Endothelial cell of umbilical vein (primary cell): ENCODE data around the gene MSMB. TPM values are rescaled to one million over a fixed set of nuclear protein-coding genes. Genes with fewer than 3 reads are reported as not detected.

ENCODE experiments used
- BruUV-seq: library from RNA; stranded (reverse); fragments of 400-500 nt; replicated peaks from 2 replicates; lab custom pipeline; 2021; lab: Mats Ljungman, UMichigan
- CTCF ChIA-PET: fragments of 300-600, 350-600 bp; sonication (Branson Sonifier 250); formaldehyde crosslinking; loops from one replicate; lab custom pipeline; 2021; ENCODE audit warnings: antibody characterized with exemption, inconsistent platforms; lab: Charles Lee
- POLR2A ChIA-PET: fragments of 300-600, 350-600 bp; sonication (Branson Sonifier 250); formaldehyde crosslinking; loops from one replicate; lab custom pipeline; 2021; ENCODE audit warnings: antibody characterized with exemption, inconsistent platforms; lab: Charles Lee
- DNase-seq: peaks from one replicate; pipeline ENCODE4 v3.0.0-alpha.2; 2011; ENCODE audit warnings: low read depth, low spot score
- FAIRE-seq: peaks from 2 replicates; lab custom pipeline; 2011; peaks lifted over from hg19 to GRCh38; lab: Jason Lieb, UNC
- H2AFZ ChIP-seq: 2 replicates; pipeline ENCODE4 v1.6.0; 2012; ENCODE audit warnings: low read depth, low read length, control low read depth, inconsistent platforms
- H3K27ac ChIP-seq: 2 replicates; pipeline ENCODE4 v1.5.1; 2011; ENCODE audit warnings: low read depth, mild to moderate bottlenecking, control low read depth, low read length, moderate library complexity; ENCODE audit not compliant: insufficient read depth
- H3K27me3 ChIP-seq, 2 experiments: 2 replicates each; pipeline versions ENCODE4 v1.6.0 to v1.6.1; 2011; ENCODE audit warnings: low read length in 2 of 2, mixed read lengths in 1 of 2; ENCODE audit not compliant: control insufficient read depth in 2 of 2, insufficient read depth in 2 of 2
- H3K36me3 ChIP-seq, 2 experiments: 2 replicates in 1 of 2; 3 replicates in 1 of 2; pipeline ENCODE4 v1.5.1; 2011; ENCODE audit warnings: low read length in 2 of 2, mild to moderate bottlenecking in 1 of 2, moderate library complexity in 1 of 2; ENCODE audit not compliant: control insufficient read depth in 2 of 2, insufficient read depth in 2 of 2; ENCODE audit errors: extremely low read depth in 1 of 2
- H3K4me1 ChIP-seq: 3 replicates; pipeline ENCODE4 v1.5.1; 2011; ENCODE audit warnings: mild to moderate bottlenecking, low read length; ENCODE audit not compliant: control insufficient read depth, insufficient read depth; ENCODE audit errors: extremely low read depth
- H3K4me2 ChIP-seq: 2 replicates; pipeline ENCODE4 v1.6.1; 2011; ENCODE audit warnings: low read length, control low read depth, mixed read lengths; ENCODE audit not compliant: insufficient read depth
- H3K4me3 ChIP-seq, 3 experiments: fragments of 200-600 bp in 1 of 3; sonication (generic), shearing (Covaris generic) in 1 of 3; replicated peaks in 1 of 3; 2 replicates each; pipeline ENCODE4 v1.5.1; 2011 to 2016; ENCODE audit warnings: control low read depth in 3 of 3, low read length in 3 of 3, mild to moderate bottlenecking in 2 of 3, inconsistent platforms in 1 of 3, low read depth in 1 of 3, moderate library complexity in 1 of 3; ENCODE audit not compliant: insufficient read depth in 1 of 3
- H3K79me2 ChIP-seq: 2 replicates; pipeline ENCODE4 v1.6.0; 2012; ENCODE audit warnings: low read length, inconsistent platforms; ENCODE audit not compliant: control insufficient read depth, insufficient read depth
- H3K9ac ChIP-seq: replicated peaks from 2 replicates; pipeline ENCODE3; 2011; ENCODE audit warnings: low read length, control low read depth; ENCODE audit not compliant: insufficient read depth; ENCODE audit errors: extremely low read depth
- H3K9me1 ChIP-seq: replicated peaks from 3 replicates; pipeline ENCODE4 v1.6.0; 2011; ENCODE audit warnings: mild to moderate bottlenecking, low read length; ENCODE audit not compliant: control insufficient read depth, insufficient read depth; ENCODE audit errors: extremely low read depth
- H3K9me3 ChIP-seq: replicated peaks from 2 replicates; pipeline ENCODE4 v1.5.1; 2012; ENCODE audit warnings: low read length, inconsistent platforms; ENCODE audit not compliant: control insufficient read depth, insufficient read depth
- H4K20me1 ChIP-seq: replicated peaks from 2 replicates; pipeline ENCODE3; 2011; ENCODE audit warnings: mild to moderate bottlenecking, low read length; ENCODE audit not compliant: control insufficient read depth, insufficient read depth; ENCODE audit errors: extremely low read depth
- CTCF ChIP-seq, 2 donors: IDR thresholded peaks; 1 replicate in 1 of 2; 2 replicates in 1 of 2; pipeline ENCODE4 v1.5.1; 2011; ENCODE audit warnings: low read length in 2 of 2, mild to moderate bottlenecking in 2 of 2, moderate library complexity in 2 of 2, control low read depth in 1 of 2, inconsistent platforms in 1 of 2, low read depth in 1 of 2; ENCODE audit not compliant: insufficient read depth in 1 of 2; ENCODE audit errors: extremely low read depth in 1 of 2
- EZH2 ChIP-seq: IDR thresholded peaks from 2 replicates; pipeline ENCODE4 v1.6.1; 2012; ENCODE audit warnings: borderline replicate concordance, low read depth, mild to moderate bottlenecking, moderate library complexity, low read length, inconsistent platforms; ENCODE audit not compliant: severe bottlenecking
- FOS ChIP-seq: IDR thresholded peaks from 2 replicates; pipeline ENCODE4 v1.6.1; 2011; ENCODE audit warnings: mild to moderate bottlenecking, low read length, moderate library complexity, borderline replicate concordance; ENCODE audit not compliant: insufficient read depth
- GATA2 ChIP-seq: IDR thresholded peaks from 2 replicates; pipeline ENCODE4 v1.7.0; 2011; ENCODE audit warnings: low read depth, mild to moderate bottlenecking, moderate library complexity, mixed read lengths, low read length; ENCODE audit not compliant: insufficient read length, insufficient read depth
- MAX ChIP-seq: IDR thresholded peaks from 2 replicates; pipeline ENCODE4 v1.6.1; 2011; ENCODE audit not compliant: insufficient read depth, insufficient read length
- POLR2A ChIP-seq: IDR thresholded peaks from 2 replicates; pipeline ENCODE4 v1.6.1; 2012; ENCODE audit warnings: low read depth, mild to moderate bottlenecking, control low read depth, low read length
- dilution Hi-C: fragments of 300-500 bp; cut with MboI; formaldehyde crosslinking; loops from one replicate; pipeline ENCODE4 v1.15.0; 2019; ENCODE audit warnings: low sequenced_read_pairs; ENCODE audit not compliant: extremely low pct_ligation_motif_present
- intact Hi-C: fragments of 100-400 bp; cut with micrococcal nuclease; formaldehyde crosslinking; loops from one replicate; pipeline ENCODE4 v1.10.0; 2022
- polyA plus RNA-seq, 4 experiments: library from polyadenylated mRNA; depleted of rRNA in 3 of 4; stranded (reverse) in 3 of 4; unstranded in 1 of 4; fragments of >200 nt; gene quantifications; 2 replicates each; pipeline versions ENCODE4 v1.2.1 to v1.2.3, GENCODE V29; 2011 to 2012; ENCODE audit warnings: missing spikeins in 1 of 4
- total RNA-seq: library from RNA; stranded (reverse); gene quantifications from 2 replicates; pipeline ENCODE4 v1.2.3, GENCODE V29; 2021

Gene MSMB
- total and polyA plus RNA-seq, 2 donors (not counting 3 experiments of a cell fraction or from before 2014, with no cell fraction given), result not detected

- Histone ChIP-seq H3K79me2 (peaks cover 6% of the 10 kb centered on the region), H2AFZ (no peak overlapping the region), H3K4me3 (no peak overlapping the region), H3K9me3 (no peaks in the 10 kb centered on the region), H3K4me2 (no peak overlapping the region), H3K27ac (no peak overlapping the region), H3K9me1 (no peaks in the 10 kb centered on the region), H3K27me3 (no peaks in the 10 kb centered on the region), H3K36me3 (peaks cover 10 to 12% of the 10 kb centered on the region in 2 experiments), H3K4me1 (peaks cover 2% of the 10 kb centered on the region), H4K20me1 (peaks cover 2% of the 10 kb centered on the region), H3K9ac (no peak overlapping the region)
- BruUV-seq, result no TSS peak
- intact Hi-C loops (no loop called here), dilution Hi-C loops (no loop called here)
- CTCF ChIA-PET, result interaction anchor here (0.9 to 1.8 kb wide), 3 partner anchors 17 to 29 kb away, joined by 4 to 7 read pairs (median 4); partner anchors contain the start of gene NCOA4
- POLR2A ChIA-PET, result no interaction called here
- FAIRE-seq (no peak), DNase-seq (no peak)
- no peak for TF ChIP-seq CTCF (IDR thresholded peaks at IDR 0.05; ENCODE audit: extremely low read depth in 1 of 2, insufficient read depth in 1 of 2, low read depth in 1 of 2, low read length in 2 of 2)
- TF ChIP-seq POLR2A, result no peak
- no peak for TF ChIP-seq MAX
- TF ChIP-seq EZH2, result no peak
- TF ChIP-seq FOS, result no peak
- TF ChIP-seq GATA2, result no peak
Observed at GRCh38 chr10:46001187-46001756, 44.8 kb downstream of the MSMB start.
